SU-DHL-6 (cell line): ENCODE measurements around the gene TOX2.

Experiments used
- CTCF ChIP-seq: fragments of 200-600 bp; sonication (generic); IDR thresholded peaks from one replicate; pipeline ENCODE4 v1.5.1; 2017; ENCODE audit warnings: antibody characterized with exemption, mild to moderate bottlenecking, low read length, moderate library complexity; ENCODE audit not compliant: insufficient read depth, poor library complexity, severe bottlenecking
- EZH2phosphoT487 ChIP-seq: fragments of 200-600 bp; sonication (generic), shearing (Covaris generic); conservative IDR thresholded peaks from 2 replicates; pipeline ENCODE4 v1.6.1; 2018; ENCODE audit warnings: mild to moderate bottlenecking, antibody characterized with exemption, low read length, moderate library complexity, mixed read lengths

GRCh38 chr20:44033344-44033743, 118.7 kb downstream of the TOX2 start:
- no peak for TF ChIP-seq CTCF
- TF ChIP-seq EZH2phosphoT487, result no peak
